Gastroesophageal sphincter (tissue), 3 donors: Measurements from ENCODE around the gene CDC42EP5.

Source experiments
- POLR2A ChIP-seq, 2 donors: fragments of 450-650 bp; IDR thresholded peaks; one replicate each; pipeline ENCODE4 v1.6.1; 2017; ENCODE audit warnings: antibody characterized with exemption in 2 of 2, mild to moderate bottlenecking in 2 of 2, moderate library complexity in 1 of 2
- TF ChIP-seq, protein P1 (sequence below), 4 experiments: fragments of 200-600 bp in 2 of 4; fragments of 450-650 bp in 2 of 4; sonication (generic) in 1 of 4; IDR thresholded peaks; one replicate each; pipeline ENCODE4 v1.5.1; 2017 to 2019; ENCODE audit warnings: antibody characterized with exemption in 4 of 4, mild to moderate bottlenecking in 2 of 4, moderate library complexity in 2 of 4

DNA sequence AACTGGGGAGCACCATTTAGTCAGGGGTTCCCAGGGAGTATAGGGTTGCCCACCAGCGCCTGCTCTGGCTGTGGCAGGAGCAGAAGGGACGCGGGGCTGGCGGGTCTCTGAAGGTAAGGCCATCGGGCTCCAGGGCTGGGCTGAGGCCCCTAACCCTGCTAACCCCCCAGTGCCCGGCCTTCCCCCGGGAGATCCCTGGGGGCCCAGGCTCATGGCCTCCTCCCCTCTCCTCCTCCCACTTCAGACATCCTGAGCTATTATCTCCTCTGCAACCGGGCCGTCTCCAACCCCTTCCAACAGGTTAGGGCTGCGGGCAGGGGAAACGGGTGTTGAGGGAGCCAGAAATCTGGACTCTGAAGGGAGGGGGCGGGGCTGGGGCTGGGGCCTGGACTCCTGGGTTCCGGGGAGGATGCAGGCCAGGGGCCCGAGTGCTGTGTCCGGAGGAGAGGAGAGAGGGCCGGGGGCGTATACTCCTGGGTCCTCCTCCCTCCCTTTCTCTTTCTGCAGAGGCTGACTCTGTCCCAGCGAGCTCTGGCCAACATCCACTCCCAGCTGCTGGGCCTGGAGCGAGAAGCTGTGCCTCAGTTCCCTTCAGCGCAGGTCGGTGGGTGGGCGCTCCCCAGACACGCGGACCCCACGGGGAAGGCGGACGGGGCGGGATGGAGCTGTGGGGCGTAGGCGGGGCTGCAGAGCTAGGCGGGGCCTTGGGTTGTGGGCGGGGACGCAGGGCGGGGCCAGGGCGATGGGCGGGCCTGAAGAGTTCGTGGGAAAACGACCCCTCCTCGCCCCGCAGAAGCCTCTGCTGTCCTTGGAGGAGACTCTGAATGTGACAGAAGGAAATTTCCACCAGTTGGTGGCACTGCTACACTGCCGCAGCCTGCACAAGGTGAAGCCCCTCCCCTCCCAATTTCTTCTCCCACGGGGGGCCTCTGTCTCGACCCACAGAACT, 42.5 kb downstream of the CDC42EP5 start:
- TF ChIP-seq, protein P1, sequence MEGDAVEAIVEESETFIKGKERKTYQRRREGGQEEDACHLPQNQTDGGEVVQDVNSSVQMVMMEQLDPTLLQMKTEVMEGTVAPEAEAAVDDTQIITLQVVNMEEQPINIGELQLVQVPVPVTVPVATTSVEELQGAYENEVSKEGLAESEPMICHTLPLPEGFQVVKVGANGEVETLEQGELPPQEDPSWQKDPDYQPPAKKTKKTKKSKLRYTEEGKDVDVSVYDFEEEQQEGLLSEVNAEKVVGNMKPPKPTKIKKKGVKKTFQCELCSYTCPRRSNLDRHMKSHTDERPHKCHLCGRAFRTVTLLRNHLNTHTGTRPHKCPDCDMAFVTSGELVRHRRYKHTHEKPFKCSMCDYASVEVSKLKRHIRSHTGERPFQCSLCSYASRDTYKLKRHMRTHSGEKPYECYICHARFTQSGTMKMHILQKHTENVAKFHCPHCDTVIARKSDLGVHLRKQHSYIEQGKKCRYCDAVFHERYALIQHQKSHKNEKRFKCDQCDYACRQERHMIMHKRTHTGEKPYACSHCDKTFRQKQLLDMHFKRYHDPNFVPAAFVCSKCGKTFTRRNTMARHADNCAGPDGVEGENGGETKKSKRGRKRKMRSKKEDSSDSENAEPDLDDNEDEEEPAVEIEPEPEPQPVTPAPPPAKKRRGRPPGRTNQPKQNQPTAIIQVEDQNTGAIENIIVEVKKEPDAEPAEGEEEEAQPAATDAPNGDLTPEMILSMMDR (IDR thresholded peaks at IDR 0.05), result peak in 1 of 4 experiments; percentile 33
- no peak for TF ChIP-seq POLR2A (IDR thresholded peaks at IDR 0.05)
